Panc1 (cell line): Measurements from ENCODE around the gene TBC1D12.

ENCODE experiments used
- CTCF ChIP-seq: fragments of 450-650 bp; IDR thresholded peaks from 2 replicates; pipeline ENCODE4 v1.5.1; 2017; ENCODE audit warnings: mild to moderate bottlenecking
- POLR2AphosphoS5 ChIP-seq: IDR thresholded peaks from 2 replicates; pipeline ENCODE4 v1.6.1; 2012; ENCODE audit warnings: mild to moderate bottlenecking, low read depth, low read length, moderate library complexity
- REST ChIP-seq, 2 experiments: IDR thresholded peaks; 2 replicates each; pipeline ENCODE4 v1.6.1; 2011 to 2012; ENCODE audit warnings: low read depth in 2 of 2, control low read depth in 1 of 2, low read length in 1 of 2, mild to moderate bottlenecking in 1 of 2, moderate library complexity in 1 of 2; ENCODE audit not compliant: insufficient read depth in 1 of 2
- TCF7L2 ChIP-seq: IDR thresholded peaks from 2 replicates; pipeline ENCODE4 v1.6.1; 2011; ENCODE audit warnings: mild to moderate bottlenecking, low read depth, low read length, inconsistent platforms

GRCh38 chr10:94583124-94583523, 180.8 kb downstream of the TBC1D12 start:
- no peak for TF ChIP-seq CTCF
- no peak for TF ChIP-seq POLR2AphosphoS5
- no peak for TF ChIP-seq REST (IDR thresholded peaks at IDR 0.05; ENCODE audit: insufficient read depth in 1 of 2, low read depth in 2 of 2, low read length in 1 of 2)
- no peak for TF ChIP-seq TCF7L2
